HepG2 (cell line): ENCODE measurements around the gene TEDC1. TPM values are rescaled to one million over a fixed set of nuclear protein-coding genes. Genes with fewer than 3 reads are reported as not detected.

ENCODE experiments used
- ATAC-seq: fragments of 200-7000 bp; cut with Tn5 transposase; 3 replicates; pipeline ENCODE4 v1.9.1; 2020; ENCODE audit warnings: mild to moderate bottlenecking, moderate library complexity
- BruUV-seq: library from RNA; stranded (reverse); fragments of 400-500 nt; replicated peaks from 2 replicates; lab custom pipeline; 2021; lab: Mats Ljungman, UMichigan
- CTCF ChIA-PET: fragments of 300-600 bp; formaldehyde crosslinking; extraction: SDS; loops from one replicate; lab custom pipeline; 2021; ENCODE audit warnings: low total read pairs, inconsistent platforms, low intra/inter-chr PET ratio; lab: Yijun Ruan, JAX
- POLR2A ChIA-PET: fragments of 350-600 bp; sonication (Branson Sonifier 250); formaldehyde crosslinking; loops from one replicate; lab custom pipeline; 2020; ENCODE audit warnings: antibody characterized with exemption, inconsistent platforms; lab: Yijun Ruan, JAX
- DNase-seq: peaks from one replicate; pipeline ENCODE4 v3.0.0-alpha.2; 2015; ENCODE audit warnings: low spot score
- FAIRE-seq: peaks from 3 replicates; lab custom pipeline; 2011; peaks lifted over from hg19 to GRCh38; lab: Jason Lieb, UNC
- H2AFZ ChIP-seq: one replicate; pipeline ENCODE4 v1.6.1; 2011; ENCODE audit warnings: low read length, inconsistent platforms
- H3K27ac ChIP-seq: fragments of 300-600 bp; 3 replicates; pipeline ENCODE4 v1.8.0; 2011; ENCODE audit warnings: mixed run types, mild to moderate bottlenecking, mixed read lengths, low read length, inconsistent platforms; ENCODE audit not compliant: insufficient read depth; ENCODE audit errors: extremely low read length
- H3K27me3 ChIP-seq, 2 experiments: fragments of 200-600 bp in 1 of 2; 2 replicates in 1 of 2; 3 replicates in 1 of 2; pipeline versions ENCODE4 v1.6.0 to v1.8.0; 2011; ENCODE audit warnings: low read length in 2 of 2, mild to moderate bottlenecking in 2 of 2, moderate library complexity in 2 of 2, inconsistent platforms in 1 of 2; ENCODE audit not compliant: insufficient read depth in 2 of 2, control insufficient read depth in 1 of 2
- H3K36me3 ChIP-seq, 2 experiments: fragments of 200-600 bp in 1 of 2; replicated peaks in 1 of 2; 2 replicates in 1 of 2; 3 replicates in 1 of 2; pipeline versions ENCODE4 v1.5.1 to v1.8.0; 2011; ENCODE audit warnings: low read length in 2 of 2, inconsistent platforms in 1 of 2; ENCODE audit not compliant: insufficient read depth in 2 of 2, control insufficient read depth in 1 of 2
- H3K4me1 ChIP-seq: 2 replicates; pipeline ENCODE4 v1.5.1; 2012; ENCODE audit warnings: low read length, inconsistent platforms; ENCODE audit not compliant: insufficient read depth
- H3K4me2 ChIP-seq: 2 replicates; pipeline ENCODE4 v1.6.0; 2011; ENCODE audit warnings: low read depth, low read length, inconsistent platforms
- H3K4me3 ChIP-seq, 3 experiments: fragments of 200-600 bp in 1 of 3; sonication (generic), shearing (Covaris generic) in 1 of 3; replicated peaks in 1 of 3; 2 replicates each; pipeline ENCODE4 v1.5.1; 2011 to 2016; ENCODE audit warnings: low read length in 3 of 3, inconsistent platforms in 2 of 3, low read depth in 2 of 3, mild to moderate bottlenecking in 2 of 3, control low read depth in 1 of 3, mixed read lengths in 1 of 3; ENCODE audit not compliant: insufficient read depth in 1 of 3
- H3K79me2 ChIP-seq: one replicate; pipeline ENCODE4 v1.6.1; 2011; ENCODE audit warnings: low read length, inconsistent platforms; ENCODE audit not compliant: insufficient read depth
- H3K9ac ChIP-seq: 2 replicates; pipeline ENCODE4 v1.6.0; 2011; ENCODE audit warnings: mild to moderate bottlenecking, low read depth, low read length, inconsistent platforms; ENCODE audit not compliant: insufficient read depth
- H3K9me3 ChIP-seq: 2 replicates; pipeline ENCODE4 v1.5.1; 2012; ENCODE audit warnings: mild to moderate bottlenecking, low read length
- H4K20me1 ChIP-seq: 2 replicates; pipeline ENCODE4 v1.6.0; 2011; ENCODE audit warnings: inconsistent platforms, mild to moderate bottlenecking, low read length, moderate library complexity; ENCODE audit not compliant: insufficient read depth
- AGO2 ChIP-seq: fragments of 200-400 bp; formaldehyde crosslinking; optimal IDR thresholded peaks from 2 replicates; pipeline ENCODE3; 2017; ENCODE audit warnings: mild to moderate bottlenecking, low read depth, low read length, moderate library complexity
- FOXK2 ChIP-seq: fragments of 450-650 bp; IDR thresholded peaks from 2 replicates; pipeline ENCODE4 v1.6.1; 2016
- PHF21A ChIP-seq: sonication (generic); formaldehyde crosslinking; IDR thresholded peaks from 2 replicates; pipeline ENCODE4 v1.5.0; 2020; ENCODE audit warnings: mild to moderate bottlenecking, missing genetic modification reagents
- ZHX1 ChIP-seq: sonication (generic); formaldehyde crosslinking; IDR thresholded peaks from 2 replicates; pipeline ENCODE4 v1.8.1; 2022; ENCODE audit warnings: low read depth, mild to moderate bottlenecking, missing genetic modification reagents
- ZNF44 ChIP-seq: sonication (generic); formaldehyde crosslinking; IDR thresholded peaks from 2 replicates; pipeline ENCODE4 v1.5.1; 2020; ENCODE audit warnings: mild to moderate bottlenecking, missing genetic modification reagents
- WGBS: methylation state at CpG from one replicate; pipeline ENCODE4 v1.1.6; 2017; ENCODE audit warnings: low lambda C conversion rate; 5-methylcytosine and 5-hydroxymethylcytosine counted together
- in situ Hi-C: cut with HindIII; loops from 2 replicates; pipeline ENCODE4 v1.10.0; 2017; ENCODE audit warnings: low pct_unique_long_range_greater_than_20kb; ENCODE audit not compliant: extremely low pct_ligation_motif_present
- intact Hi-C: fragments of 100-400 bp; cut with micrococcal nuclease; formaldehyde crosslinking; loops from one replicate; pipeline ENCODE4 v1.10.0; 2022; ENCODE audit not compliant: unreplicated experiment
- polyA plus RNA-seq, 8 experiments: library from polyadenylated mRNA; depleted of rRNA in 3 of 8; stranded (reverse) in 7 of 8; unstranded in 1 of 8; fragments of >200 nt; fragmentation: Illumina TruSeq in 4 of 8; extraction: Trizol in 4 of 8; gene quantifications; 2 replicates each; pipeline versions ENCODE4 v1.2.1 to v1.2.3, GENCODE V29; 2011 to 2016; ENCODE audit warnings: low read depth in 4 of 8, missing spikeins in 1 of 8, mixed read lengths in 1 of 8; ENCODE audit not compliant: insufficient read depth in 1 of 8
- total RNA-seq, 5 experiments: library from RNA; depleted of rRNA; stranded (reverse); fragments of >200 nt; fragmentation: Illumina TruSeq; extraction: Trizol; gene quantifications; 2 replicates each; pipeline ENCODE4 v1.2.3, GENCODE V29; 2016; ENCODE audit warnings: low read depth in 1 of 5

The TEDC1 gene
- total and polyA plus RNA-seq, 2 of the 13 experiments (the other 11 are each of a cell fraction or from before 2014, with no cell fraction given): 5.7 to 27.4 TPM

DNA sequence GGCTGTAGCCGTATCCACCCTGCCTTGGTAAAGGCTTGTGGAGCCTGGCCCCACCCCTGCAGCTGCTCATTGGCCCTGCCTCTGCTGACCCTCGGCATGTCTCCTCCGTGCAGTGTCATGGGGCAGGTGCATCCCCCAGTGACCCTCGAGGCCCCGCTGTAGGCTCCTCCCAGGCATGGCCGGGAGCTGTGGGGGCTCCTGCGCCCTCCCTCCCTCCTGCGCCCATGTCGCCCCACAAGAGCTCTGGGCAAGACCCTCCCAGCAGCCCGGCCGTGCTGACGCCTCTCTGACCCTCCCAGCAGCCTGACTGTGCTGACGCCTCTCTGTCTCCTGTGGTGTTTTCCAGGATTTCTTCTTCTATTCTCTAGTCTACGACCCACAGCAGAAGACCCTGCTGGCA is 37.2 kb upstream of the TEDC1 start:
- H3K27ac ChIP-seq: no peak overlapping the region
- no peaks in the 10 kb centered on the region for H3K4me1 ChIP-seq
- WGBS: over 99% methylated on average over 7 of the region's 14 CpGs
- peaks cover 24 to 52% of the 10 kb centered on the region in 2 experiments; a peak in 4 of 5 replicates for H3K36me3 ChIP-seq
- H3K9ac ChIP-seq: no peak overlapping the region
- DNase-seq: no peak
- no peaks in the 10 kb centered on the region for H3K79me2 ChIP-seq
- H4K20me1 ChIP-seq: no peaks in the 10 kb centered on the region
- no peak overlapping the region for H3K4me3 ChIP-seq
- ChIA-PET POLR2A (no interaction called here), CTCF (no interaction called here)
- in situ Hi-C loops: no loop called here
- intact Hi-C loops: no loop called here
- no peak overlapping the region for H3K4me2 ChIP-seq
- no peak for ATAC-seq
- no peak for TF ChIP-seq ZHX1
- peak; percentile 65 for TF ChIP-seq AGO2
- BruUV-seq: no TSS peak
- no peaks in the 10 kb centered on the region for H3K9me3 ChIP-seq
- no peak for FAIRE-seq
- H2AFZ ChIP-seq: no peak overlapping the region
- no peaks in the 10 kb centered on the region for H3K27me3 ChIP-seq

DNA sequence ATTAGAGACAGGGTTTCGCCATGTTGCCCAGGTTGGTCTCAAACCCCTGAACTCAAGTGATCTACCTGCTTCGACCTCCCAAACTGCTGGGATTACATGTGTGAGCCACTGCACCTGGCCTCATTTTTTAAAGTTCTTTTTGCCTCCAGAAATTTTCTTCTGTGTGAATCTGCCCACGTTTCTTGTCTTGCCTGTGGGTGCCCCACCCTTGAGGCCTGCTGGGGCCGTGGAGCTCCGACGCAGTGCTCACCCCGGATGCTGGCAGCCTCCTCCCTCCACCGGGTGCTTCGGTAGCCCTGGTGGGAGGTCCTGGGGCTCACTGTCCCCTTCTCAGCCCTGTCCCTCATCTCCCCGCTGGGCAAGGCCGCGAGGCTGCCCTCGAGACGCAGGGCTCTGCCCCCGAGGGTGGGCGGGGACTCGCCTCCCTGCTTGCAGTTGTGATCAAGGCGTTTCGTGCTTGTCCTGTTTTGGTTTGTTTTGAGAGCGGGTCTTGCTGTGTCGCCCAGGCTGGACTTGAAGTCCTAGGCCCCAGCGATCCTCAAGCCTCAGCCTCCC is 35.9 kb upstream of the TEDC1 start:
- WGBS: 95% methylated on average over 20 of the region's 22 CpGs
- Histone ChIP-seq H3K4me3 (no peak overlapping the region), H4K20me1 (no peaks in the 10 kb centered on the region)
- peak; percentile 42 for TF ChIP-seq AGO2
- TF ChIP-seq FOXK2: no peak
- TF ChIP-seq PHF21A (CRISPR knock-in tag): no peak
- TF ChIP-seq ZNF44 (CRISPR knock-in tag): no peak
- TF ChIP-seq, all 625 proteins: peak for 1
- Histone ChIP-seq H3K79me2 (no peaks in the 10 kb centered on the region), H3K36me3 (peaks cover 18 to 44% of the 10 kb centered on the region in 2 experiments; a peak in 4 of 5 replicates), H3K27me3 (no peaks in the 10 kb centered on the region), H3K4me1 (no peaks in the 10 kb centered on the region), H3K27ac (no peak overlapping the region), H3K4me2 (no peak overlapping the region), H3K9me3 (no peaks in the 10 kb centered on the region), H3K9ac (no peak overlapping the region), H2AFZ (no peak overlapping the region)
- ATAC-seq: no peak
- DNase-seq: no peak
- ChIA-PET POLR2A (interaction anchor here (0.6 kb wide), 1 partner anchor 37 kb away, joined by 3 read pairs; no protein-coding TSS in a partner anchor), CTCF (no interaction called here)
- no TSS peak for BruUV-seq
- FAIRE-seq: no peak
- intact Hi-C loops (no loop called here), in situ Hi-C loops (no loop called here)
